HG02642 (cell line): ENCODE results near the gene QPCT.

Source experiments
- ATAC-seq: cut with Tn5 transposase; IDR thresholded peaks from one replicate; pipeline ENCODE4 v1.9.1; 2021; ENCODE audit warnings: mild to moderate bottlenecking; ENCODE audit not compliant: unreplicated experiment, poor library complexity

QPCT gene

DNA sequence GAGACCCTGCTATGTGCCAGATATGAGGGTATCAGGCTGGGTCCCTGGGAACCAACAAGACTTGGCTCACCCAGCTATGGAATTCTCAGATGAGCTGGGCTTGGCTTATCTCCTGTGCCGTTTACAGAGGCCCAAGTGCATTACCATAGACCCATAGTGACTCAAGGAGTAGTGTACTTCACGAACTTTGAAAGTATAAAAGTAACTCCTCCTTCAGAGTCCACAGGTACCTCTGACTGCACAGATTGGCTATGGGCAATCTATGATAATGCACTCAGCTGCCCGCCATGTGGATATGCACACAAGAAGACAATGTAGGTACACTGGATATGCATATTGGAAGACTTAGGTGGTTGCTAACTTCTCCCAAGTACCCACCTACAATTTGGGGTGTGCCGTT lies 78.4 kb downstream of the QPCT start:
- ATAC-seq = no peak
